HepG2 (cell line): ENCODE measurements around the gene S100A4. TPM values are rescaled to one million over a fixed set of nuclear protein-coding genes. Genes with fewer than 3 reads are reported as not detected.
A peak's percentile ranks its signal among the peaks of the same experiment; 100 is the strongest.

Experiments used
- CBX2 ChIP-seq, 2 experiments: fragments of 200-600 bp in 1 of 2; sonication (generic); formaldehyde crosslinking in 1 of 2; IDR thresholded peaks; 2 replicates each; pipeline versions ENCODE4 v1.7.0 to v1.8.1; 2018 to 2022; ENCODE audit warnings: low read depth in 2 of 2, low read length in 1 of 2, mild to moderate bottlenecking in 1 of 2, missing genetic modification reagents in 1 of 2
- CCDC6 ChIP-seq: sonication (generic); formaldehyde crosslinking; IDR thresholded peaks from 2 replicates; pipeline ENCODE4 v1.8.1; 2022; ENCODE audit warnings: mild to moderate bottlenecking, missing genetic modification reagents, moderate library complexity
- FOXO4 ChIP-seq: sonication (generic); formaldehyde crosslinking; conservative IDR thresholded peaks from 2 replicates; pipeline ENCODE4 v1.8.1; 2023; ENCODE audit warnings: missing genetic modification reagents
- HNRNPH1 ChIP-seq: fragments of 200-400 bp; formaldehyde crosslinking; optimal IDR thresholded peaks from 2 replicates; pipeline ENCODE3; 2017; ENCODE audit warnings: mild to moderate bottlenecking, low read depth, low read length
- NONO ChIP-seq, 2 experiments: fragments of 450-650 bp in 1 of 2; sonication (generic) in 1 of 2; formaldehyde crosslinking in 1 of 2; IDR thresholded peaks in 1 of 2; conservative IDR thresholded peaks in 1 of 2; 2 replicates each; pipeline versions ENCODE4 v1.6.1 to v1.8.0; 2017 to 2022; ENCODE audit warnings: mild to moderate bottlenecking in 1 of 2, missing genetic modification reagents in 1 of 2, moderate library complexity in 1 of 2
- NR0B2 ChIP-seq: sonication (generic); formaldehyde crosslinking; IDR thresholded peaks from 2 replicates; pipeline ENCODE4 v1.4.0; 2020; ENCODE audit warnings: mild to moderate bottlenecking, missing genetic modification reagents
- POGK ChIP-seq: sonication (generic); formaldehyde crosslinking; conservative IDR thresholded peaks from 2 replicates; pipeline ENCODE4 v1.8.0; 2022; ENCODE audit warnings: mild to moderate bottlenecking, moderate library complexity, missing genetic modification reagents
- SRSF9 ChIP-seq: fragments of 200-400 bp; formaldehyde crosslinking; IDR thresholded peaks from 2 replicates; pipeline ENCODE4 v1.6.1; 2018; ENCODE audit warnings: borderline replicate concordance, mild to moderate bottlenecking, low read depth, low read length; ENCODE audit not compliant: insufficient read depth, poor library complexity, severe bottlenecking
- SRY ChIP-seq: sonication (generic); formaldehyde crosslinking; IDR thresholded peaks from 2 replicates; pipeline ENCODE4 v1.8.0; 2022; ENCODE audit warnings: mild to moderate bottlenecking, missing genetic modification reagents
- STAT5B ChIP-seq: sonication (generic); formaldehyde crosslinking; IDR thresholded peaks from 2 replicates; pipeline ENCODE4 v1.4.0; 2020; ENCODE audit warnings: missing genetic modification reagents
- U2AF2 ChIP-seq: fragments of 200-400 bp; formaldehyde crosslinking; IDR thresholded peaks from 2 replicates; pipeline ENCODE4 v1.6.1; 2017; ENCODE audit warnings: low read depth, mild to moderate bottlenecking, low read length
- YEATS2 ChIP-seq: sonication (generic); formaldehyde crosslinking; IDR thresholded peaks from 2 replicates; pipeline ENCODE4 v1.4.0; 2020; ENCODE audit warnings: missing genetic modification reagents, borderline replicate concordance
- ZBTB4 ChIP-seq: sonication (generic); formaldehyde crosslinking; IDR thresholded peaks from 2 replicates; pipeline ENCODE4 v1.4.0; 2020; ENCODE audit warnings: missing genetic modification reagents, mild to moderate bottlenecking, borderline replicate concordance
- ZFP36L1 ChIP-seq: sonication (generic); formaldehyde crosslinking; IDR thresholded peaks from 2 replicates; pipeline ENCODE4 v1.8.0; 2022; ENCODE audit warnings: mild to moderate bottlenecking, missing genetic modification reagents, moderate library complexity
- ZKSCAN5 ChIP-seq: sonication (generic); formaldehyde crosslinking; IDR thresholded peaks from 2 replicates; pipeline ENCODE4 v1.5.1; 2020; ENCODE audit warnings: mild to moderate bottlenecking, missing genetic modification reagents
- ZNF30 ChIP-seq: sonication (generic); formaldehyde crosslinking; IDR thresholded peaks from 2 replicates; pipeline ENCODE4 v1.5.0; 2020; ENCODE audit warnings: mild to moderate bottlenecking, missing genetic modification reagents
- ZNF329 ChIP-seq: sonication (generic); formaldehyde crosslinking; IDR thresholded peaks from 2 replicates; pipeline ENCODE4 v1.9.0; 2021; ENCODE audit warnings: low read depth, mild to moderate bottlenecking, missing genetic modification reagents
- ZNF337 ChIP-seq: sonication (generic); formaldehyde crosslinking; IDR thresholded peaks from 2 replicates; pipeline ENCODE4 v1.5.1; 2020; ENCODE audit warnings: missing genetic modification reagents, low read depth, mild to moderate bottlenecking, borderline replicate concordance
- ZNF547 ChIP-seq: sonication (generic); formaldehyde crosslinking; IDR thresholded peaks from 2 replicates; pipeline ENCODE4 v1.5.1; 2020; ENCODE audit warnings: mild to moderate bottlenecking, missing genetic modification reagents
- polyA plus RNA-seq, 8 experiments: library from polyadenylated mRNA; depleted of rRNA in 3 of 8; stranded (reverse) in 7 of 8; unstranded in 1 of 8; fragments of >200 nt; fragmentation: Illumina TruSeq in 4 of 8; extraction: Trizol in 4 of 8; gene quantifications; 2 replicates each; pipeline versions ENCODE4 v1.2.1 to v1.2.3, GENCODE V29; 2011 to 2016; ENCODE audit warnings: low read depth in 4 of 8, missing spikeins in 1 of 8, mixed read lengths in 1 of 8; ENCODE audit not compliant: insufficient read depth in 1 of 8
- total RNA-seq, 5 experiments: library from RNA; depleted of rRNA; stranded (reverse); fragments of >200 nt; fragmentation: Illumina TruSeq; extraction: Trizol; gene quantifications; 2 replicates each; pipeline ENCODE4 v1.2.3, GENCODE V29; 2016; ENCODE audit warnings: low read depth in 1 of 5
- TF ChIP-seq, protein P1 (sequence below): sonication (generic); formaldehyde crosslinking; IDR thresholded peaks from 2 replicates; pipeline ENCODE4 v1.4.0; 2020; ENCODE audit warnings: missing genetic modification reagents

The S100A4 gene
- total and polyA plus RNA-seq, 2 of the 13 experiments (the other 11 are each of a cell fraction or from before 2014, with no cell fraction given): 12.9 to 20.2 TPM

- TF ChIP-seq U2AF2 (no peak), CCDC6 (CRISPR knock-in tag) (0 out of 2 replicates have a peak, but pooled peaks have one; percentile 57), CBX2 (IDR thresholded peaks at IDR 0.05; ENCODE audit: low read depth, low read length) (no peak), CBX2 (CRISPR knock-in tag; IDR thresholded peaks at IDR 0.05; ENCODE audit: low read depth) (no peak), ZBTB4 (no peak), SRSF9 (no peak), ZNF547 (CRISPR knock-in tag) (no peak), YEATS2 (CRISPR knock-in tag) (no peak), STAT5B (CRISPR knock-in tag) (no peak), ZNF337 (no peak), NR0B2 (CRISPR knock-in tag) (no peak), POGK (CRISPR knock-in tag) (no peak), FOXO4 (no peak), ZFP36L1 (no peak), HNRNPH1 (no peak), ZKSCAN5 (CRISPR knock-in tag) (no peak), ZNF329 (no peak), SRY (CRISPR knock-in tag) (no peak), ZNF30 (CRISPR knock-in tag) (no peak), NONO (IDR thresholded peaks at IDR 0.05) (no peak), NONO (CRISPR knock-in tag; conservative IDR thresholded peaks at IDR 0.05) (peak; percentile 35)
- TF ChIP-seq, protein P1, sequence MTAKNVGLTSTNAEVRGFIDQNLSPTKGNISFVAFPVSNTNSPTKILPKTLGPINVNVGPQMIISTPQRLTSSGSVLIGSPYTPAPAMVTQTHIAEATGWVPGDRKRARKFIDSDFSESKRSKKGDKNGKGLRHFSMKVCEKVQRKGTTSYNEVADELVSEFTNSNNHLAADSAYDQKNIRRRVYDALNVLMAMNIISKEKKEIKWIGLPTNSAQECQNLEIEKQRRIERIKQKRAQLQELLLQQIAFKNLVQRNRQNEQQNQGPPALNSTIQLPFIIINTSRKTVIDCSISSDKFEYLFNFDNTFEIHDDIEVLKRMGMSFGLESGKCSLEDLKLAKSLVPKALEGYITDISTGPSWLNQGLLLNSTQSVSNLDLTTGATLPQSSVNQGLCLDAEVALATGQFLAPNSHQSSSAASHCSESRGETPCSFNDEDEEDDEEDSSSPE (CRISPR knock-in tag): no peak
These were observed 12.6 kb downstream of the S100A4 start (continued) for GRCh38 chr1:153532769-153533599.
